Heart left ventricle (tissue), 13 donors: Measurements from ENCODE around the gene QRSL1.

ENCODE experiments used
- POLR2A ChIP-seq, 2 donors: fragments of 450-650 bp; IDR thresholded peaks; one replicate each; pipeline ENCODE4 v1.6.1; 2017; ENCODE audit warnings: antibody characterized with exemption in 2 of 2, mild to moderate bottlenecking in 2 of 2, moderate library complexity in 2 of 2
- TF ChIP-seq, protein P1 (sequence below), 12 donors: fragments of 200-600 bp; sonication (generic) in 4 of 12; IDR thresholded peaks; one replicate each; pipeline versions ENCODE4 v1.5.0 to v1.8.0; 2018 to 2022; ENCODE audit warnings: antibody characterized with exemption in 12 of 12, mild to moderate bottlenecking in 5 of 12
- donor health status: ischemic (EF 13 %, LVEDD 7.1; RV severe dilation, severe dysfunction).
- donor health status: DM: no; HTN: yes; CAD: no.
- donor health status: DM: no; HTN: no; CAD: no.
- donor health status: ischemic (EF 25% LVEDD 6.9; RV normal size, moderate dysfunction).
- donor health status: ischemic (EF 25% LVEDD 5.7; RV mildly dilated, moderate dysfunction).
- donor health status: ischemic (EF 35%, LVEDD 5.7; RV mildly dilated, moderate dysfunction).
- donor health status: nonischemic (EF 11% LVEDD 7.7; RV severe dilation, severe dysfunction).
- donor health status: DM: yes; HTN: yes; CAD: no.
- donor health status: PGD.
- donor health status: ischemic (EF 29% LVEDD 5.4; RV normal size, mild dysfunction).
- donor health status: nonischemic (EF 23%, LVEDD 6.1; RV moderate dilation, normal function).

GRCh38 chr6:106702451-106703110, 73.2 kb downstream of the QRSL1 start:
- no peak for TF ChIP-seq POLR2A (IDR thresholded peaks at IDR 0.05)
- TF ChIP-seq, protein P1, sequence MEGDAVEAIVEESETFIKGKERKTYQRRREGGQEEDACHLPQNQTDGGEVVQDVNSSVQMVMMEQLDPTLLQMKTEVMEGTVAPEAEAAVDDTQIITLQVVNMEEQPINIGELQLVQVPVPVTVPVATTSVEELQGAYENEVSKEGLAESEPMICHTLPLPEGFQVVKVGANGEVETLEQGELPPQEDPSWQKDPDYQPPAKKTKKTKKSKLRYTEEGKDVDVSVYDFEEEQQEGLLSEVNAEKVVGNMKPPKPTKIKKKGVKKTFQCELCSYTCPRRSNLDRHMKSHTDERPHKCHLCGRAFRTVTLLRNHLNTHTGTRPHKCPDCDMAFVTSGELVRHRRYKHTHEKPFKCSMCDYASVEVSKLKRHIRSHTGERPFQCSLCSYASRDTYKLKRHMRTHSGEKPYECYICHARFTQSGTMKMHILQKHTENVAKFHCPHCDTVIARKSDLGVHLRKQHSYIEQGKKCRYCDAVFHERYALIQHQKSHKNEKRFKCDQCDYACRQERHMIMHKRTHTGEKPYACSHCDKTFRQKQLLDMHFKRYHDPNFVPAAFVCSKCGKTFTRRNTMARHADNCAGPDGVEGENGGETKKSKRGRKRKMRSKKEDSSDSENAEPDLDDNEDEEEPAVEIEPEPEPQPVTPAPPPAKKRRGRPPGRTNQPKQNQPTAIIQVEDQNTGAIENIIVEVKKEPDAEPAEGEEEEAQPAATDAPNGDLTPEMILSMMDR (IDR thresholded peaks at IDR 0.05): no peak
